HL-60 (cell line): Measurements from ENCODE around the gene DDAH2.

ENCODE experiments used
- DNase-seq, 2 experiments: peaks; one replicate each; pipeline ENCODE4 v3.0.0-alpha.2; 2010 to 2020; ENCODE audit warnings: low read depth in 1 of 2, low spot score in 1 of 2
- H3K27ac ChIP-seq: fragments of 250-450 bp; sonication (Bioruptor Pico); replicated peaks from 2 replicates; pipeline ENCODE4 v1.5.1; 2020; ENCODE audit warnings: mild to moderate bottlenecking, moderate library complexity
- H3K27me3 ChIP-seq: fragments of 250-450 bp; sonication (Bioruptor Pico); 2 replicates; pipeline ENCODE4 v1.5.1; 2021; ENCODE audit warnings: mild to moderate bottlenecking, moderate library complexity; ENCODE audit not compliant: insufficient read depth, poor library complexity, severe bottlenecking
- H3K4me3 ChIP-seq: replicated peaks from 2 replicates; pipeline ENCODE4 v1.5.1; 2011; ENCODE audit warnings: mild to moderate bottlenecking, control low read depth, low read length; ENCODE audit not compliant: insufficient read depth
- CTCF ChIP-seq: IDR thresholded peaks from one replicate; pipeline ENCODE4 v1.5.1; 2011; ENCODE audit warnings: low read length, control low read depth, inconsistent platforms; ENCODE audit not compliant: insufficient read depth
- GABPA ChIP-seq: IDR thresholded peaks from 2 replicates; pipeline ENCODE4 v1.6.1; 2012; ENCODE audit warnings: low read depth
- POLR2AphosphoS5 ChIP-seq: IDR thresholded peaks from 2 replicates; pipeline ENCODE4 v1.6.1; 2012; ENCODE audit warnings: low read depth
- REST ChIP-seq: IDR thresholded peaks from 2 replicates; pipeline ENCODE4 v1.6.1; 2012; ENCODE audit warnings: low read depth; ENCODE audit not compliant: insufficient replicate concordance
- SPI1 ChIP-seq: IDR thresholded peaks from 2 replicates; pipeline ENCODE4 v1.6.1; 2012; ENCODE audit warnings: low read depth, mild to moderate bottlenecking, borderline replicate concordance

The DDAH2 gene

GRCh38 chr6:31730631-31731086 is 1.6 kb upstream of the DDAH2 start:
- H3K27ac ChIP-seq, result no peak overlapping the region
- no peaks in the 10 kb centered on the region for H3K27me3 ChIP-seq
- H3K4me3 ChIP-seq, result no peak overlapping the region
- TF ChIP-seq REST (no peak), GABPA (no peak), CTCF (no peak), POLR2AphosphoS5 (no peak), SPI1 (no peak)
- no peak for DNase-seq

- Histone ChIP-seq H3K4me3 (peak overlapping the region; percentile 33), H3K27ac (peak overlapping the region; percentile 57), H3K27me3 (no peaks in the 10 kb centered on the region)
- DNase-seq, result peak; percentile 57 to 58
- TF ChIP-seq GABPA (no peak), REST (no peak), SPI1 (no peak), CTCF (no peak), POLR2AphosphoS5 (peak; percentile 88)
Measured at GRCh38 chr6:31729979-31730630, 1.0 kb upstream of the DDAH2 start.

GRCh38 chr6:31729515-31729978 is 448 bp upstream of the DDAH2 start:
- peak; percentile 72 to 83 for DNase-seq
- peak overlapping the region; percentile 33 for H3K4me3 ChIP-seq
- H3K27me3 ChIP-seq, result no peaks in the 10 kb centered on the region
- TF ChIP-seq REST (no peak), POLR2AphosphoS5 (no peak), SPI1 (no peak), GABPA (no peak), CTCF (peak; percentile 49)
- peak overlapping the region; percentile 57 for H3K27ac ChIP-seq
